GM23338 (cell line): ENCODE measurements around the gene LDLR. TPM values are rescaled to one million over a fixed set of nuclear protein-coding genes. Genes with fewer than 3 reads are reported as not detected.

Source experiments
- ATAC-seq: fragments of 200-7000 bp; cut with Tn5 transposase; 3 replicates; pipeline ENCODE4 v1.9.1; 2020
- DNase-seq: peaks from one replicate; pipeline ENCODE4 v3.0.0-alpha.2; 2015; ENCODE audit warnings: low spot score
- H2AFZ ChIP-seq: fragments of 200-600 bp; sonication (generic); 2 replicates; pipeline ENCODE4 v1.8.0; 2016; ENCODE audit warnings: antibody characterized with exemption, mild to moderate bottlenecking, moderate library complexity
- H3F3A ChIP-seq: fragments of 200-600 bp; sonication (generic); replicated peaks from 2 replicates; pipeline ENCODE4 v1.8.0; 2017; ENCODE audit warnings: antibody characterized with exemption, mixed run types, low read depth
- H3K27ac ChIP-seq: fragments of 200-600 bp; sonication (generic); 2 replicates; pipeline ENCODE4 v1.6.1; 2016; ENCODE audit warnings: low read depth
- H3K27me3 ChIP-seq: fragments of 200-600 bp; sonication (generic); 2 replicates; pipeline ENCODE4 v1.8.0; 2016; ENCODE audit warnings: mild to moderate bottlenecking, mixed run types, moderate library complexity; ENCODE audit not compliant: insufficient read depth
- H3K36me3 ChIP-seq: fragments of 200-600 bp; sonication (generic); 2 replicates; pipeline ENCODE4 v1.8.0; 2016; ENCODE audit warnings: mild to moderate bottlenecking; ENCODE audit not compliant: insufficient read depth
- H3K4me1 ChIP-seq: fragments of 200-600 bp; sonication (generic); 2 replicates; pipeline ENCODE4 v1.8.0; 2016; ENCODE audit warnings: mild to moderate bottlenecking, moderate library complexity; ENCODE audit not compliant: insufficient read depth
- H3K4me2 ChIP-seq: fragments of 200-600 bp; sonication (generic); 2 replicates; pipeline ENCODE4 v1.7.1; 2017; ENCODE audit warnings: mixed run types
- H3K4me3 ChIP-seq: fragments of 200-600 bp; sonication (generic); 2 replicates; pipeline ENCODE4 v1.6.1; 2016; ENCODE audit warnings: mixed run types
- H3K79me2 ChIP-seq: fragments of 200-600 bp; sonication (generic); replicated peaks from 2 replicates; pipeline ENCODE4 v1.8.0; 2017; ENCODE audit warnings: mild to moderate bottlenecking; ENCODE audit not compliant: insufficient read depth
- H3K9me2 ChIP-seq: fragments of 200-600 bp; sonication (generic); 2 replicates; pipeline ENCODE4 v1.8.0; 2017; ENCODE audit not compliant: insufficient read depth
- H4K20me1 ChIP-seq: fragments of 200-600 bp; sonication (generic); replicated peaks from 2 replicates; pipeline ENCODE4 v1.8.0; 2017; ENCODE audit warnings: mild to moderate bottlenecking; ENCODE audit not compliant: insufficient read depth
- H3K27ac Mint-ChIP-seq: 2 replicates; pipeline ENCODE4 v1.8.0; 2020; ENCODE audit warnings: inconsistent platforms, mild to moderate bottlenecking, moderate library complexity, mixed read lengths
- H3K27me3 Mint-ChIP-seq: 3 replicates; pipeline ENCODE4 v1.8.0; 2022; ENCODE audit warnings: low read depth, mild to moderate bottlenecking, moderate library complexity, mixed read lengths, inconsistent platforms; ENCODE audit not compliant: insufficient read depth, poor library complexity
- H3K36me3 Mint-ChIP-seq: 3 replicates; pipeline ENCODE4 v1.8.0; 2021; ENCODE audit warnings: low read depth, mild to moderate bottlenecking, inconsistent platforms, moderate library complexity, mixed read lengths
- H3K4me1 Mint-ChIP-seq: 3 replicates; pipeline ENCODE4 v1.8.0; 2020; ENCODE audit warnings: mild to moderate bottlenecking, inconsistent platforms, mixed read lengths
- H3K4me3 Mint-ChIP-seq: 3 replicates; pipeline ENCODE4 v1.8.0; 2021; ENCODE audit warnings: moderate library complexity, mild to moderate bottlenecking, inconsistent platforms, mixed read lengths
- H3K9me3 Mint-ChIP-seq: 3 replicates; pipeline ENCODE4 v1.8.0; 2020; ENCODE audit warnings: moderate library complexity, mild to moderate bottlenecking, inconsistent platforms, mixed read lengths
- CREB1 ChIP-seq: fragments of 250-450 bp; sonication (Bioruptor Pico); IDR thresholded peaks from 2 replicates; pipeline ENCODE4 v1.5.0; 2020; ENCODE audit warnings: low read depth, mild to moderate bottlenecking, moderate library complexity
- CTCF ChIP-seq, 2 experiments: fragments of 200-600 bp in 1 of 2; sonication (generic) in 1 of 2; conservative IDR thresholded peaks; 2 replicates each; pipeline versions ENCODE4 v1.5.1 to v1.6.1; 2016 to 2017; ENCODE audit warnings: antibody characterized with exemption in 2 of 2, low read depth in 2 of 2, mild to moderate bottlenecking in 2 of 2, moderate library complexity in 1 of 2
- ETS1 ChIP-seq: IDR thresholded peaks from 2 replicates; pipeline ENCODE4 v1.6.1; 2016; ENCODE audit warnings: antibody characterized with exemption
- EZH2 ChIP-seq: fragments of 200-600 bp; sonication (generic); IDR thresholded peaks from one replicate; pipeline ENCODE4 v1.8.0; 2017; ENCODE audit warnings: antibody characterized with exemption, mild to moderate bottlenecking, low read depth; ENCODE audit not compliant: unreplicated experiment
- EZH2phosphoT487 ChIP-seq: fragments of 200-600 bp; sonication (generic); IDR thresholded peaks from one replicate; pipeline ENCODE4 v1.8.1; 2018; ENCODE audit warnings: antibody characterized with exemption; ENCODE audit not compliant: unreplicated experiment
- JUNB ChIP-seq: IDR thresholded peaks from one replicate; pipeline ENCODE4 v1.6.1; 2016; ENCODE audit warnings: antibody characterized with exemption; ENCODE audit not compliant: unreplicated experiment
- NANOG ChIP-seq: IDR thresholded peaks from 2 replicates; pipeline ENCODE4 v1.6.1; 2016; ENCODE audit warnings: antibody characterized with exemption, borderline replicate concordance
- POLR2AphosphoS5 ChIP-seq: IDR thresholded peaks from 2 replicates; pipeline ENCODE4 v1.6.1; 2016; ENCODE audit warnings: antibody characterized with exemption, low read depth
- REST ChIP-seq: IDR thresholded peaks from one replicate; pipeline ENCODE4 v1.6.1; 2018; ENCODE audit warnings: antibody characterized with exemption; ENCODE audit not compliant: unreplicated experiment
- STAT1 ChIP-seq: IDR thresholded peaks from one replicate; pipeline ENCODE4 v1.6.1; 2016; ENCODE audit warnings: antibody characterized with exemption; ENCODE audit not compliant: unreplicated experiment
- ZNF114 ChIP-seq: fragments of 250-450 bp; sonication (Bioruptor Pico); IDR thresholded peaks from 2 replicates; pipeline ENCODE4 v1.5.0; 2020; ENCODE audit warnings: mild to moderate bottlenecking, moderate library complexity
- ZNF331 ChIP-seq: fragments of 250-450 bp; sonication (Bioruptor Pico); IDR thresholded peaks from 2 replicates; pipeline ENCODE4 v1.5.0; 2020; ENCODE audit warnings: low read depth, mild to moderate bottlenecking, moderate library complexity
- ZNF462 ChIP-seq: fragments of 250-450 bp; sonication (Bioruptor Pico); IDR thresholded peaks from 2 replicates; pipeline ENCODE4 v1.5.0; 2020; ENCODE audit warnings: mild to moderate bottlenecking, moderate library complexity
- polyA plus RNA-seq: library from polyadenylated mRNA; unstranded; fragments of >200 nt; fragmentation: Nextera tagmentation; extraction: Ambion mirVana; gene quantifications from 2 replicates; pipeline ENCODE4 v1.2.1, GENCODE V29; 2016
- total RNA-seq: library from RNA; depleted of rRNA; stranded (reverse); fragments of >200 nt; shearing (Covaris generic); gene quantifications from 2 replicates; pipeline ENCODE4 v1.2.3, GENCODE V29; 2014

LDLR gene
- total and polyA plus RNA-seq, 2 experiments from 2014 or later: 57.6 to 180 TPM

- ATAC-seq: no peak
- 0 out of 2 replicates have a peak, but pooled peaks cover 3% of the 10 kb centered on the region for H4K20me1 ChIP-seq
- H2AFZ ChIP-seq: no peak overlapping the region
- no peak overlapping the region for H3K4me2 ChIP-seq
- no peak for DNase-seq
- H3K27me3 Mint-ChIP-seq: peaks cover 9% of the 10 kb centered on the region
- H3K36me3 ChIP-seq: peaks cover 3% of the 10 kb centered on the region; the same call in 1 of the 2 replicates
- H3K79me2 ChIP-seq: no peaks in the 10 kb centered on the region
- H3F3A ChIP-seq: 0 out of 2 replicates have a peak, but pooled peaks cover 2% of the 10 kb centered on the region
- H3K36me3 Mint-ChIP-seq: peaks cover 65% of the 10 kb centered on the region
- no peak overlapping the region for H3K4me3 Mint-ChIP-seq
- H3K9me2 ChIP-seq: no peaks in the 10 kb centered on the region
- TF ChIP-seq POLR2AphosphoS5 (no peak), ETS1 (no peak), STAT1 (no peak), NANOG (no peak), EZH2phosphoT487 (no peak), JUNB (no peak), CTCF (conservative IDR thresholded peaks at IDR 0.05; ENCODE audit: low read depth in 2 of 2) (no peak), ZNF331 (CRISPR knock-in tag) (no peak), CREB1 (CRISPR knock-in tag) (no peak), REST (no peak), ZNF114 (CRISPR knock-in tag) (no peak), ZNF462 (no peak), EZH2 (no peak)
- no peaks in the 10 kb centered on the region; the same call in 2 of the 3 replicates for H3K4me1 Mint-ChIP-seq
- no peak overlapping the region for H3K27ac ChIP-seq
- no peak overlapping the region for H3K27ac Mint-ChIP-seq
- H3K9me3 Mint-ChIP-seq: peaks cover 3% of the 10 kb centered on the region; the same call in 1 of the 3 replicates
- H3K4me1 ChIP-seq: no peaks in the 10 kb centered on the region
- H3K27me3 ChIP-seq: no peaks in the 10 kb centered on the region
- no peak overlapping the region for H3K4me3 ChIP-seq
Observed at GRCh38 chr19:11063434-11063833, 25.8 kb upstream of the LDLR start.
